HS-27A (cell line): Measurements from ENCODE around the gene CGB5.
A peak's percentile ranks its signal among the peaks of the same experiment; 100 is the strongest.

ENCODE experiments used
- DNase-seq: peaks from one replicate; pipeline ENCODE4 v3.0.0-alpha.2; 2012; ENCODE audit warnings: low read depth, missing footprints

CGB5 gene

GRCh38 chr19:49057636-49058234 is 14.1 kb downstream of the CGB5 start, which contains the start of gene CGB7:
Gene CGB7 (minus strand): TSS chr19:49057749. CDS start chr19:49055375, 2,374 bp downstream.
- no peak for DNase-seq

- no peak for DNase-seq
These were observed 14.9 kb downstream of the CGB5 start for GRCh38 chr19:49058562-49058961.

GRCh38 chr19:49059053-49059452 is 15.4 kb downstream of the CGB5 start:
- DNase-seq, result no peak

- DNase-seq, result no peak
These were observed 17.4 kb downstream of the CGB5 start for GRCh38 chr19:49061000-49061399.

GRCh38 chr19:49061445-49061844 is 17.8 kb downstream of the CGB5 start:
- DNase-seq, result no peak

- DNase-seq, result no peak
These were observed 20.5 kb downstream of the CGB5 start for GRCh38 chr19:49064029-49064629.

GRCh38 chr19:49064768-49065611 is 21.3 kb downstream of the CGB5 start, which contains the start of gene NTF4:
Gene NTF4 (minus strand): TSS chr19:49064818. CDS start chr19:49061997, 2,821 bp downstream.
- no peak for DNase-seq

GRCh38 chr19:49065905-49066512 is 22.4 kb downstream of the CGB5 start:
- DNase-seq, result no peak

- DNase-seq, result no peak
These were observed 23.9 kb downstream of the CGB5 start for GRCh38 chr19:49067554-49067953.

- no peak for DNase-seq
These were observed 25.4 kb downstream of the CGB5 start for GRCh38 chr19:49069026-49069425.

GRCh38 chr19:49070416-49070815 is 26.8 kb downstream of the CGB5 start:
- no peak for DNase-seq

- no peak for DNase-seq
These were observed 28.4 kb downstream of the CGB5 start for GRCh38 chr19:49071860-49072547.

GRCh38 chr19:49073514-49074378 is 30.1 kb downstream of the CGB5 start:
- DNase-seq, result no peak

- DNase-seq, result peak; percentile 49
These were observed 31.2 kb downstream of the CGB5 start for GRCh38 chr19:49074869-49075268.

GRCh38 chr19:49080392-49080791 is 36.7 kb downstream of the CGB5 start:
- no peak for DNase-seq

GRCh38 chr19:49081273-49081672 is 37.6 kb downstream of the CGB5 start:
- DNase-seq, result no peak

- DNase-seq, result no peak
These were observed 40.8 kb downstream of the CGB5 start for GRCh38 chr19:49084206-49085019.

- DNase-seq, result peak; percentile 96
These were observed 41.6 kb downstream of the CGB5 start, which contains the start of gene SNRNP70 for GRCh38 chr19:49085020-49085867. Gene SNRNP70 (plus strand): TSS chr19:49085451. CDS start chr19:49086415, 964 bp downstream.

GRCh38 chr19:49085868-49086232 is 42.2 kb downstream of the CGB5 start:
- no peak for DNase-seq
